Mesangial cell (primary cell): Measurements from ENCODE around the gene SCARB1. TPM values are rescaled to one million over a fixed set of nuclear protein-coding genes. Genes with fewer than 3 reads are reported as not detected.

Experiments used
- total RNA-seq: library from RNA; depleted of rRNA; stranded (reverse); fragments of >200 nt; gene quantifications from 2 replicates; pipeline ENCODE4 v1.2.3, GENCODE V29; 2015

Gene SCARB1, protein sequence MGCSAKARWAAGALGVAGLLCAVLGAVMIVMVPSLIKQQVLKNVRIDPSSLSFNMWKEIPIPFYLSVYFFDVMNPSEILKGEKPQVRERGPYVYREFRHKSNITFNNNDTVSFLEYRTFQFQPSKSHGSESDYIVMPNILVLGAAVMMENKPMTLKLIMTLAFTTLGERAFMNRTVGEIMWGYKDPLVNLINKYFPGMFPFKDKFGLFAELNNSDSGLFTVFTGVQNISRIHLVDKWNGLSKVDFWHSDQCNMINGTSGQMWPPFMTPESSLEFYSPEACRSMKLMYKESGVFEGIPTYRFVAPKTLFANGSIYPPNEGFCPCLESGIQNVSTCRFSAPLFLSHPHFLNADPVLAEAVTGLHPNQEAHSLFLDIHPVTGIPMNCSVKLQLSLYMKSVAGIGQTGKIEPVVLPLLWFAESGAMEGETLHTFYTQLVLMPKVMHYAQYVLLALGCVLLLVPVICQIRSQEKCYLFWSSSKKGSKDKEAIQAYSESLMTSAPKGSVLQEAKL
- total RNA-seq: 66.5 and 79.2 TPM in 2 replicates

GRCh38 chr12:124863416-124864325, at the start of gene SCARB1:
Gene SCARB1, minus strand, starts transcription at chr12:124863864. Its CDS starts 144 bp downstream, at chr12:124863720.

Other genes starting within 250 kb of the SCARB1 start
- 737 and 905 TPM in 2 replicates for gene UBC, start 50.8 kb upstream of the SCARB1 start, total RNA-seq
- gene DHX37, start 125.3 kb upstream of the SCARB1 start, total RNA-seq: 12.2 and 18.9 TPM in 2 replicates
- gene BRI3BP, start 129.8 kb upstream of the SCARB1 start, total RNA-seq: 3.9 and 14.2 TPM in 2 replicates
- 32.7 and 36.3 TPM in 2 replicates for gene AACS, start 201.6 kb upstream of the SCARB1 start, total RNA-seq